ENCODE measurements around the gene GTF2IRD1. TPM values are rescaled to one million over a fixed set of nuclear protein-coding genes. Genes with fewer than 3 reads are reported as not detected.
A peak's percentile ranks its signal among the peaks of the same experiment; 100 is the strongest.

Gene GTF2IRD1
- total RNA-seq, 1 experiment from 2014 or later = 34.3 TPM

DNA sequence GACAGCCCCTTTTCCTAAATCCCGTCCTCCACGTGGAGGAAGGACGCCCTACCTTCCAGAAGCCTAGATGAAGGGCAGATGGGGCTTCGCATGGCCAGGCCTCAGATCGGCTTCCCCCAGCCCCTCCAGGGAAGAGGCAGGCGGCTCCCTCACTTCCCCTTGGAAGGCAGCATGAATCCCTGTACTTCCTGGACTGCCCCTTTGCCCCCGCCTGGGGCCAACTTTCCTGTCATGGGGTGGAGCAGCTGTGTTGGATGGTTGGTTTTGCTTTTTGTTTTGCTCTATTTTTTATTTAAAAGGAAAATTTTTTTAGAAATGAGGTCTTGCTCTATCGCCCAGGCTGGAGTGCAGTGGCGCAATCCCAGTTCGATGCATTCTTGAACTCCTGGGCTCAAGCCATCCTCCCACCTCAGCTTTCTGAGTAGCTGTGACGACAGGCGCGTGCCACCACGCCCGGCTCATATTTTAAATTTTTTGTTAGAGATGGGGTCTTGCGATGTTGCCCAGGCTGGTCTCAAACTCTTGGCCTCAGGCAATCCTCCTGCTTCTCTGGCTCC is 27.2 kb downstream of the GTF2IRD1 start:
- no peaks in the 10 kb centered on the region for H3K9me3 ChIP-seq (ENCODE audit: control insufficient read depth, low read depth, low read length)
- no peak overlapping the region for H2AFZ ChIP-seq (ENCODE audit: low read length)
- H4K20me1 ChIP-seq (ENCODE audit: control insufficient read depth, insufficient read depth, insufficient read length) = no peaks in the 10 kb centered on the region
- peak overlapping the region; percentile 80 for H3K18ac ChIP-seq (ENCODE audit: insufficient read length, low read depth, low read length)
- peak overlapping the region; percentile 54 for H3K27ac ChIP-seq (ENCODE audit: insufficient read length, low read depth, low read length)
- H3K4me2 ChIP-seq (ENCODE audit: insufficient read depth, insufficient read length, low read length) = peak overlapping the region; percentile 42
- H2BK120ac ChIP-seq (ENCODE audit: low read depth, low read length, poor library complexity, severe bottlenecking) = no peak overlapping the region
- H3K4me3 Mint-ChIP-seq = peak overlapping the region in 1 of 2 experiments; percentile 17; a peak in 1 of 5 replicates
- no peaks in the 10 kb centered on the region for H3K27me3 ChIP-seq (ENCODE audit: insufficient read depth, low read length)
- no peaks in the 10 kb centered on the region for H3K27me3 Mint-ChIP-seq (ENCODE audit: low read depth)
- no peak overlapping the region for H2BK5ac ChIP-seq (ENCODE audit: insufficient read length, low read length)
- H3K9me3 Mint-ChIP-seq = no peaks in the 10 kb centered on the region
- no peak overlapping the region for H3K23ac ChIP-seq (ENCODE audit: insufficient read length, low read depth, low read length)
- H4K8ac ChIP-seq (replicated peaks; ENCODE audit: insufficient read length, low read depth, low read length) = no peak overlapping the region
- no peak overlapping the region for H4K5ac ChIP-seq (ENCODE audit: insufficient read length, low read depth, low read length)
- peaks cover 8% of the 10 kb centered on the region for H3K79me1 ChIP-seq (ENCODE audit: insufficient read depth, low read depth, low read length, poor library complexity, severe bottlenecking)
- H2AK5ac ChIP-seq (ENCODE audit: insufficient read length, low read length) = peak overlapping the region; percentile 42
- WGBS (ENCODE audit: extremely low coverage, insufficient read length, low lambda C conversion rate) = no CpG with 5 or more reads among the region's 16 CpGs
- TF ChIP-seq, protein P1, sequence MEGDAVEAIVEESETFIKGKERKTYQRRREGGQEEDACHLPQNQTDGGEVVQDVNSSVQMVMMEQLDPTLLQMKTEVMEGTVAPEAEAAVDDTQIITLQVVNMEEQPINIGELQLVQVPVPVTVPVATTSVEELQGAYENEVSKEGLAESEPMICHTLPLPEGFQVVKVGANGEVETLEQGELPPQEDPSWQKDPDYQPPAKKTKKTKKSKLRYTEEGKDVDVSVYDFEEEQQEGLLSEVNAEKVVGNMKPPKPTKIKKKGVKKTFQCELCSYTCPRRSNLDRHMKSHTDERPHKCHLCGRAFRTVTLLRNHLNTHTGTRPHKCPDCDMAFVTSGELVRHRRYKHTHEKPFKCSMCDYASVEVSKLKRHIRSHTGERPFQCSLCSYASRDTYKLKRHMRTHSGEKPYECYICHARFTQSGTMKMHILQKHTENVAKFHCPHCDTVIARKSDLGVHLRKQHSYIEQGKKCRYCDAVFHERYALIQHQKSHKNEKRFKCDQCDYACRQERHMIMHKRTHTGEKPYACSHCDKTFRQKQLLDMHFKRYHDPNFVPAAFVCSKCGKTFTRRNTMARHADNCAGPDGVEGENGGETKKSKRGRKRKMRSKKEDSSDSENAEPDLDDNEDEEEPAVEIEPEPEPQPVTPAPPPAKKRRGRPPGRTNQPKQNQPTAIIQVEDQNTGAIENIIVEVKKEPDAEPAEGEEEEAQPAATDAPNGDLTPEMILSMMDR (conservative IDR thresholded peaks at IDR 0.05) = no peak
- H3K23me2 ChIP-seq (ENCODE audit: insufficient read length, low read depth, low read length, poor library complexity, severe bottlenecking) = peaks cover 3% of the 10 kb centered on the region
- no peak for DNase-seq
- no peak overlapping the region for H3K4ac ChIP-seq (ENCODE audit: low read depth, low read length)
- H3K36me3 Mint-ChIP-seq (ENCODE audit: insufficient read depth in 1 of 3, low read depth in 3 of 3) = peaks cover 0 to 5% (median 0%) of the 10 kb centered on the region in 3 experiments; a peak in 2 of 7 replicates
- H3K4me1 Mint-ChIP-seq = peaks cover 21 to 40% of the 10 kb centered on the region in 2 experiments
- peak overlapping the region; percentile 64 for H4K91ac ChIP-seq (ENCODE audit: insufficient read length, low read depth, low read length)
- H3K56ac ChIP-seq (ENCODE audit: insufficient read length, low read depth, low read length) = no peak overlapping the region
- peaks cover 4% of the 10 kb centered on the region; the same call in 1 of the 2 replicates for H3K4me1 ChIP-seq (ENCODE audit: insufficient read depth, low read length)
- no peak overlapping the region; a peak in 1 of 7 replicates for H3K27ac Mint-ChIP-seq
- no peak overlapping the region for H2BK12ac ChIP-seq (ENCODE audit: insufficient read length, low read depth, low read length)
- peak overlapping the region; percentile 90 for H2BK15ac ChIP-seq (ENCODE audit: low read depth, low read length)
- H3K14ac ChIP-seq (ENCODE audit: insufficient read depth, low read length) = peak overlapping the region; percentile 63; the same call in 1 of the 2 replicates
- peaks cover 2% of the 10 kb centered on the region for H3K79me2 ChIP-seq (ENCODE audit: insufficient read depth, low read length)
- no peak overlapping the region for H3T11ph ChIP-seq (ENCODE audit: low read length)
- H3K9ac ChIP-seq (ENCODE audit: extremely low read depth, insufficient read length, low read length) = peak overlapping the region; percentile 26
- no peak overlapping the region for H2BK20ac ChIP-seq (ENCODE audit: low read depth, low read length, poor library complexity, severe bottlenecking)

All from H9 (cell line).